Uterus (tissue), 4 donors: ENCODE results near the gene ATF6B. TPM values are rescaled to one million over a fixed set of nuclear protein-coding genes. Genes with fewer than 3 reads are reported as not detected.

Experiments
- DNase-seq, 2 donors: peaks; one replicate each; pipeline ENCODE4 v3.0.0-alpha.2; 2019 to 2020
- H3K27ac ChIP-seq, 2 donors: fragments of 200-600 bp; sonication (generic); 1 replicate in 1 of 2; 2 replicates in 1 of 2; pipeline ENCODE4 v1.5.1; 2016 to 2018
- H3K27me3 ChIP-seq, 2 donors: fragments of 200-600 bp; sonication (generic); one replicate each; pipeline ENCODE4 v1.5.1; 2018 to 2019; ENCODE audit warnings: control low read depth in 1 of 2
- H3K36me3 ChIP-seq, 2 donors: fragments of 200-600 bp; sonication (generic); one replicate each; pipeline ENCODE4 v1.5.1; 2019; ENCODE audit warnings: control low read depth in 1 of 2
- H3K4me1 ChIP-seq, 2 donors: fragments of 200-600 bp; sonication (generic); one replicate each; pipeline ENCODE4 v1.5.1; 2018 to 2019; ENCODE audit warnings: control low read depth in 1 of 2
- H3K4me3 ChIP-seq, 2 donors: fragments of 200-600 bp; sonication (generic); 1 replicate in 1 of 2; 2 replicates in 1 of 2; pipeline ENCODE4 v1.5.1; 2018 to 2019; ENCODE audit warnings: mild to moderate bottlenecking in 1 of 2
- H3K9me3 ChIP-seq, 2 donors: fragments of 200-600 bp; sonication (generic); one replicate each; pipeline ENCODE4 v1.5.1; 2019; ENCODE audit warnings: control low read depth in 1 of 2
- CTCF ChIP-seq, 4 experiments: fragments of 200-600 bp in 2 of 4; fragments of 450-650 bp in 2 of 4; sonication (generic) in 2 of 4; IDR thresholded peaks; one replicate each; pipeline ENCODE4 v1.5.1; 2016 to 2019; ENCODE audit warnings: antibody characterized with exemption in 4 of 4, mild to moderate bottlenecking in 2 of 4, moderate library complexity in 1 of 4
- POLR2A ChIP-seq, 2 donors: fragments of 450-650 bp; IDR thresholded peaks; one replicate each; pipeline ENCODE4 v1.6.1; 2016; ENCODE audit warnings: antibody characterized with exemption in 2 of 2, mild to moderate bottlenecking in 1 of 2, moderate library complexity in 1 of 2
- intact Hi-C: fragments of 100-400 bp; cut with DNase I; formaldehyde crosslinking; loops from one replicate; pipeline ENCODE4 v1.15.1; 2023; ENCODE audit warnings: low total_unique reads
- total RNA-seq, 4 donors: library from RNA; depleted of rRNA in 3 of 4; stranded (reverse); fragments of >200 nt in 3 of 4; gene quantifications; one replicate each; pipeline versions ENCODE4 v1.1.0 to v1.2.4, GENCODE V29; 2014 to 2023
- donor health status: DM: yes; HTN: yes; CAD: no.

The ATF6B gene
- total RNA-seq, 4 donors from 2014 or later = 16.4 to 121 (median 33.6) TPM

GRCh38 chr6:32085759-32086459 is 42.1 kb downstream of the ATF6B start:
- Histone ChIP-seq H3K27me3 (no peaks in the 10 kb centered on the region), H3K4me1 (peaks cover 21 to 27% of the 10 kb centered on the region in 2 donors), H3K4me3 (no peak overlapping the region), H3K27ac (peak overlapping the region; percentile 92 to 96), H3K9me3 (no peaks in the 10 kb centered on the region), H3K36me3 (no peaks in the 10 kb centered on the region)
- DNase-seq = peak in 1 of 2 donors; percentile 23
- intact Hi-C loops = no loop called here
- TF ChIP-seq CTCF (IDR thresholded peaks at IDR 0.05) = no peak

GRCh38 chr6:32084780-32085179 is 43.3 kb downstream of the ATF6B start:
- H3K27ac ChIP-seq = peak overlapping the region; percentile 92 to 96
- H3K27me3 ChIP-seq = no peaks in the 10 kb centered on the region
- H3K4me1 ChIP-seq = peaks cover 22 to 27% of the 10 kb centered on the region in 2 donors
- TF ChIP-seq CTCF (IDR thresholded peaks at IDR 0.05) (no peak), POLR2A (IDR thresholded peaks at IDR 0.05) (no peak)
- H3K4me3 ChIP-seq = no peak overlapping the region
- no peaks in the 10 kb centered on the region for H3K36me3 ChIP-seq
- DNase-seq = no peak
- H3K9me3 ChIP-seq = no peaks in the 10 kb centered on the region
- intact Hi-C loops = no loop called here

DNA sequence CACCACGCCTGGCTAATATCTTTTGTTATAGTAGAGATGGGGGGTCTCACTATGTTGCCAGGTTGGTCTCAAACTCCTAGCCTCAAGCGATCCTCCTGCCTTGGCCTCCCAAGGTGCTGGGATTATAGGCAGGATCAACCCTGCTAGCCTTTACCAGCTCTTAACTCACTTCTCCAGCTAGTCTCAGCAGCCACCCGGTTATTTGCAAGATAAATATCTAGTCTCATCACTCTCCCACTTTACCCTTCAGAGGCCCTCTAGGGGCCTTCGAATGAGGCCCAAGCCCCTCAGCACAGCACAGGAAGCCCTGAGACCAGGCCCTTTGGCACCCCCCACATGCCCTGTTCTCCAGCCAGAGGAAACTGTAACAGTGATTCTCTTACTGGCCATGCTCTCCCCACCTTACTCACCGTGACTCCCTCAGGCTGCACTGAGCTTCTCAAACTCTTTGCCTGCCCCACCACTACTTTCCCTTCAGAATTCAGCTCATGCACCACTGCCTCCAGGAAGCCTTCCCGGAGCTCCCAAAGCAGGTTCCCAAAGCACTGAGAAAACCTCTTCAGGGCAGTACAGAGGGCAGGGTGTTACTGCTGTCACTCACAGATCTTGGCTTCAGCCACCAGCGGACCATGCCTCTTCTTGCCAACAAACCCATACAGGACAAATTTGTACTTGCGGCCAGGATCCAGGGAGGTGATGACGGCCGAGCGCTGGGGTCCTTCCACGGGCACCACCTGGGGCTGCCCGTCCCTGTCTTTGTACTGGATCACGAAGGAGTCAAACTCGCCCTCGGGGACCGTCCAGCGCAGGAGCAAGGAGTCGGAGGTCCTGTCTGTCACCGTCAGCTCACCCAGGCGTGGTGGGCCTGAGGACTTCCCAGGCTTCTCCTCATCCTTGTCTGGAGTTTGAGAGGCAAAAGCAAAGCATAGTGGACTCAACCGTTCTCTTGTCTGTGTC is 44.0 kb downstream of the ATF6B start:
- intact Hi-C loops = no loop called here
- no peaks in the 10 kb centered on the region for H3K36me3 ChIP-seq
- peaks cover 22 to 27% of the 10 kb centered on the region in 2 donors for H3K4me1 ChIP-seq
- no peaks in the 10 kb centered on the region for H3K9me3 ChIP-seq
- peak overlapping the region; percentile 92 to 96 for H3K27ac ChIP-seq
- TF ChIP-seq CTCF (IDR thresholded peaks at IDR 0.05) (no peak), POLR2A (IDR thresholded peaks at IDR 0.05) (no peak)
- H3K4me3 ChIP-seq = no peak overlapping the region
- no peaks in the 10 kb centered on the region for H3K27me3 ChIP-seq
- peak in 1 of 2 donors; percentile 15 for DNase-seq

DNA sequence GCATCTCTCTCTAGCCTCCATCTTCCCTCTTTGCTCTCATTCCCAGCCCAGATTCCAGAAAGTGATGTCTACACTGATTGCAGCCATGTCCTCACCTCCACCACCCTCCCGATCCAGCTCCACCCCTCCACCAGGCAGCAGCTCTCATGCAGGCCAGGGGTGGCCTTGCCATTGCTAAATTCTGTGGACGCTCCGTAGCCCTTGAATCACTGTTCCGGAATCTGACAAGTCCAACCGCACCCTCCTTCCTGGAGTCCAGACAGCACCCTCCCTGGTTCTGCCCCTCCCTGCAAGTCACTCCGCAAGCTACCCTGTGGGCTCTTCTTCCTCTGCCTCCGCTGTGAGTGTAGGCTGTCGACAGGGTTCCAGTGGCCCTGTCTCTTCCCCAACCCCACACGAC is 45.1 kb downstream of the ATF6B start:
- H3K27me3 ChIP-seq = no peaks in the 10 kb centered on the region
- TF ChIP-seq POLR2A (IDR thresholded peaks at IDR 0.05) (no peak), CTCF (IDR thresholded peaks at IDR 0.05) (no peak)
- H3K9me3 ChIP-seq = no peaks in the 10 kb centered on the region
- no peak overlapping the region for H3K4me3 ChIP-seq
- H3K36me3 ChIP-seq = no peaks in the 10 kb centered on the region
- peaks cover 22 to 25% of the 10 kb centered on the region in 2 donors for H3K4me1 ChIP-seq
- H3K27ac ChIP-seq = peak overlapping the region; percentile 92 to 96
- intact Hi-C loops = no loop called here
- DNase-seq = peak; percentile 82 to 84

GRCh38 chr6:32082478-32082877 is 45.6 kb downstream of the ATF6B start:
- no peak overlapping the region for H3K4me3 ChIP-seq
- no peak for TF ChIP-seq POLR2A (IDR thresholded peaks at IDR 0.05)
- H3K9me3 ChIP-seq = no peaks in the 10 kb centered on the region
- no peaks in the 10 kb centered on the region for H3K27me3 ChIP-seq
- DNase-seq = no peak
- intact Hi-C loops = no loop called here
- no peaks in the 10 kb centered on the region for H3K36me3 ChIP-seq
- H3K4me1 ChIP-seq = peaks cover 21 to 22% of the 10 kb centered on the region in 2 donors
- peak overlapping the region; percentile 92 to 96 for H3K27ac ChIP-seq
